GM21367 (cell line): ENCODE measurements around the gene NGFR.

Source experiments
- ATAC-seq: cut with Tn5 transposase; IDR thresholded peaks from one replicate; pipeline ENCODE4 v1.9.1; 2021; ENCODE audit not compliant: unreplicated experiment

Gene NGFR

DNA sequence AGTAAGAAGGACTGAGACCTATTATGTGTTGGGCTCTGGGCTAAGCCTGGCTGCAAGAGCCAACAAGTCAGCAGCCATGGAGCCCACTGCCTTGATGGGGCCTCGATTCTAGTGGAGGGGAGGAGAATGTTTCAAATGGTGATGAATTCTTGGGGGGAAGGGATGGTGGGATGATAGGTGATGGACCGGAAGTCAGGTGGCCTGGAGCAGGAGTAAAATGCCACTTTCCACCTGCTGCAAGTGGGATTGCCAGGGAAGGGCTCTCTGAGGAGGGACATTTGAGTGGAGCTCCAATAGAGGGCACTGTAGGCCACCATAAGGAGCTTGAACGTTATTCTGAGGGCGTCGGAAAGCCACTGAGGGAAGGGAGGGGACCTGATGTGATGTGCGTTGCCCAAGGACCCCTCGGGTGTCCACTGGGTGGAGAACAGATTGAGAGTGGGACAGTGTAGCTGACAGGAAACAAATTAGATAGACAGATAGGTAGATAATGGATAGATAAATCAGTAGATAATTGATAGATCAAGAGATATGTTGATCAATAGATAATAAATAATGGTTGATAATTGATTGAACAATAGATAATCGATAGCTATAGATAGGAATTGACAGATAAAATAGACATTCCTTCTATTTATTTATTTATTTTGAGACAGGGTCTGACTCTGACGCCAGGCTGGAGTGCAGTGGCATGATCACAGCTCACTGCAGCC, 62.4 kb downstream of the NGFR start:
- no peak for ATAC-seq
